ENCODE data around the gene KIAA0753.

KIAA0753 gene

GRCh38 chr17:6642592-6642991 is 2.1 kb upstream of the KIAA0753 start:
- no peak for DNase-seq

DNA sequence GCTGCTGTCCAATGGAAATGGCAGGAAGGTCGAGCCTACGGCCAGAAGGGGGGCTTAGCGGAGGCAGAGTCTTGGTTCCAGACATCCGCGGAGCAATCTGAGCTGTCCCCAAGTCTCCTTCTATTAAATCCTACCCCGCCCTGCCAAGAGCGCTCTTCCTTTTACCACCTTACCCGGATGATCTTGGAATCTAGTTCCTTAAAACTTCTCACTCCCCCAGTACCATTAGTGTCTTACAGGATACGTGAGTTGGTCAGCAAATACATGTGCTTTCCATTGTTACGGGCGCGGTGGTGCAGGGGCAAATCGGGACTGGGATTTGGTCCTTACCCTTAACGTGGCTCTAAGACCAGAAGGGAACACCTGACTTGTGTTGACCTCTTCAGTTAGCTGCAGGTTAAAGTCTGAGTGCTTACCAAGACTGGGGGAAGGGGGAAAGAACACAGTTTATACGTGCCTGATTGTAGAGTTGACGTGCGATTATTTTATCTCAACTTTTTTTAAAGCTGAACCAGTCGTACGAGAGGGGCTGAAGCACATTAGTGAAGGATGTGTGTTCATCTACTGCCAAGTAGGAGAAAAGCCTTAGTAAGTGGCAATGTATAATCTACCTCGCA is 844 bp upstream of the KIAA0753 start:
- peak in 1 of 56 donors; percentile 64 for DNase-seq

- peak in 9 of 56 donors; percentile 11 to 76 (median 62) for DNase-seq
Observed at GRCh38 chr17:6639586-6640535, 650 bp downstream of the KIAA0753 start.

GRCh38 chr17:6639014-6639585 is 1.4 kb downstream of the KIAA0753 start:
- peak in 3 of 56 donors; percentile 25 to 34 (median 27) for DNase-seq

DNA sequence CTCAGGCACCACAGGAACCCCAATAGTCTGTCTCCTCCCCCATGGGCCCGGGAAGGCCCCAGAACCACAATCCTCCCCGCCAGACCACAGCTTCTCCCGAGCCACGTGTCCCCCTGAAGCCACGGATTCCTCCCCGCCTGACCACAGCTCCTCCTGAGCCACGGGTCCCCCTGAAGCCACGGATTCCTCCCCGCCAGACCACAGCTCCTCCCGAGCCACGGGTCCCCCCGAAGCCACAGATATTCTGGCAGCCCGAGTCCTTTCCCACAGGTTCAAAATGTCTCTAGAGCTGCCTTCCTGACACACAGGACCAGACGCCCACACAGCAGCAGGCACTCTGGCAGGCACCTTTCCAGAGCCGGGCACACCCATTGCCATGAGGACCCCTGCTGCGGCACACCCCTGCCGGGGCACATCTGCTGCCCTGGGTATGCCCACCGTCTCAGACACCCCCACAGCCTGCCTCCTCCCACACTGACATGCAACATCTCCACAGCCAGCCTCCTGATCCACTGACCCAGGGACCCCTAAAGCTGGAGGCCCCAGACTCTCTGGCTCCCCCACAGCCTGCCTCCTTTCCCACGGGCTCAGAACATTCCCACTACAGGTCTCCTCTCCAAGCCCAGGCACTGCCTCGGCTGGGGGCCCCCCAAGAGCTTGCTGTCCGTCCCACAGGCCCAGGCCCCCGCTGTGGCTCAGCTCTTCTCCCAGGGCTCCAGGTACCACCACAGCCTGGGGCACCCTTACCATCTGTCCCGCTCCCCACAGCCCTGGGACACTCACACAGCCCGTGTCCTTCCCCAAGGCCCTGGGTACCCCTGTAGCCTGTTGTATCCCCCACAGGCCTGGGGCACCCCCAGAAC is 2.2 kb downstream of the KIAA0753 start:
- DNase-seq = no peak

DNA sequence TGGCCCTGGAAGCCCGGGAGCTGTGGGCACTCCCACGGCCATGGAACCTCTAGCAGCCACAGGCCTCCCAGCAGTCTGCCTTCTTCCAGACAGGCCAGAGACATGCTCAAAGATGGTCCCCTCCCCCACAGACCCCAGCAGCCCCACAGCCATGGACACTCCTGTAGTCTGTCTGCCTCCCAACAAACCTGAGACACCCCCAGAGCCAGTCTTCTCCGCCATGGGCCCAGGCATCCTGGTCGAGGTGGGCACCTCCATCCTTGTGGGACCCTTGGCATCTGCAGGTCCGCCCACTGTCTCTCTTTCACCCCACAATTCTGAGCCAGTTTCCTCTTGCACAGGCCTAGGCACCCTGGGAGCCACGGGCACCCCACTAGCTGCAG is 3.1 kb downstream of the KIAA0753 start:
- no peak for DNase-seq

- no peak for DNase-seq
Observed at GRCh38 chr17:6636616-6637457, 3.7 kb downstream of the KIAA0753 start.

DNA sequence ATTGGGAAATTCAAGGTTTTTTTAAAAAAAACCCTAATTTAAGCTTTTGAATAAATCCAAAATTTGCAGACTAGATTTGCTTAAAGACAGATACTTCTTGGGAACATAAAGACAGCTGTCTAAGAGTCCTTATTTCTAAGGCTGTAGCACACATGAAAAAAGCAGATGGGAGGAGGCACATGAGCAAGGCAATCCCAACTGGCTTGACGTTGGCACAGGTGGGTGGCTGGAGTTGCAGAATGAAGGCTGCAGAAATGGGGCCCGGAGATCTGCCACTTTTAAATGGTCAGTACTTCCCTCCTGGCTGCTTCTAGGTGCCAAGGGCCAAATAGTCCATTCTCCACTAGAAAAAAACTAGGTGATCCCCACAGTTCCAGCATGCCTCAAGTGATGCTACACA is 4.4 kb downstream of the KIAA0753 start:
- DNase-seq = no peak

DNA sequence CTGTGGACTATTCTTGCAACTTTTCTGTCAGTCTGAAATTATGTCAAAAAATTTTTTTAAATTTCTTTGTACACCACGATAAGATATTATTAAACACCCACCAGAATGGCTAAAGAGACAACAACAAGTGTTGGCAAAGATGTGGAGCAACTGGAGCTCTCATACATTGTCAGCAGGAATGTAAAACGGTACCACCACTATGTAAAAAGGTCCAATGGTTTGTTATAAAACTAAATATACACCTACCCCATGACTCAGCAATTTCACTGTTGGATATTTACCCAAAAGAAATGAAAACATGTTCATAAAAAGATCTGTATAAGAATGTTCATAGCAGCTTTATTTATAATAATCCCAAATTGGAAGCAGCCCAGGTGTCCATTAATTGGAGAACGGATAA is 7.2 kb downstream of the KIAA0753 start:
- DNase-seq = no peak

DNA sequence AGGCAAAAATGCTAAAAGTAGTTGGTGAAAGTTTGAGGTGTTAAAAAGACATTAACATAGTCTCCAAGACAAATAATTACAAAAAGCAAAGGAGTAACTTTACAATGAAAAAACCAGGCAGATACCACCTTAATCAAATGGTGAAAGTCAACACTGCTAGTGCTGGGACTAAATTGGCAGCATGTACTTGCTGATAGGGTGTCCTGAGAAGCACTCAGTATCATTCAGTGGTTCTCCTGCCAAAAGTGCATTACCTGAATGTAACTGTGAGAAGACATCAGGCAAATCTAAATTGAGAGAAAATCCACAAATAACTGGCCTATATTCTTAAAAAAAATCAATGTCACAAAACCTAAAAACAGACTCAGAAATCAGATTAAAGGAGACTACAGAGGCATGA is 8.0 kb downstream of the KIAA0753 start:
- no peak for DNase-seq

DNA sequence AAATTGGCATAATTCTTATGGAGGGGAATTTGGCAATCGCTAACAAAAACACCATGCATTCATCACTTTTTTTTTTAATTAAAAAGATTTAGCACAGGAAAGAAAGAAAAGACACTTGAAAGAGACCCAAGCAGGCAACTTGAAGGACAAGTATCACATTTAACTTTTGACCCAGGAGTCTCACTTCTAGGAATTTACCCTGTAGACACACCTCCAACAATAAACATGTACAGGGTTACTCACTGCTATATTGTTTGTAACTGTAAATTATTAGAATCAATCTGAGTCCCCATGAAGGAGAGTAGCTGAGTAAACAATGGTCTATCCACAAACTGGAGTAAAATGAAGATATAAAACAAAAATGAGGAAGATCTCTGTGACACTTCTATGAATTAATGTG is 10.1 kb downstream of the KIAA0753 start:
- DNase-seq = no peak

DNA sequence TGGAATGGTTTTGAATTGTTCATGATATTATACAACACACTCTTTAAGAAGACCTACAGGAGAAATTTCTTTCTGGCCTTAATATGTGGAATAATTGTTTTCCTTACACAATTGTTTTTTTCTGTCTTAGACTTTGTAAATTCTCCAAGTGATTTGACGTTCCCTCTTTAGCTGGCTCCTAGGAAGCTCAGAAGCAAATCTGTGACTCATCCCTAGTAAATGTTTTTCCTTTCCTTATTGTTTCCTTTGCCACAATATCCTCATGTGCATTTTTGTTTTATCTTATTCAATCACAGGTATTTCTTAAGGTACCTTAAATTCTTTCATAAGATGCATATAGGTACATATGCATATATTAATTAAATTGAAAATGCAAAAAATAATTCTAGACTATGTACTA is 13.5 kb downstream of the KIAA0753 start:
- DNase-seq = no peak

DNA sequence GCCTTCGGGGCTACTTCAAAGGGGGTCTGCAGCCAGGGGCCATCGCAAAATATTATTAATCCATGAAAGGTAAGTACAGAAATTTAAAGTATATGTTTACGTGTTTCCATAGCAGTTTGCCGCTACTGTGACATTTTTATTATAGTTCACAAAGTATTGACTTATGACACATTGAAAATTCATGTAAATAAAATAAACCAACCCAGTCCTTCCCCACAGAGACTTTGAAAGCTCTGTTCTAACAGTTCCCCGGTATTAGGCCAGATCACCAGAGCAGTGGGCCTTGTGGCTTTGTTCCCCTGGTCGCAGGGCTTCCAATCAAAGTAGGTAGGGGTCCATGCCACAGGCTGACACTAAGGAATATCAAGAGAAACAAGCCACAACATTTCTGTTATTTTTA is 13.9 kb downstream of the KIAA0753 start:
- DNase-seq = no peak

DNA sequence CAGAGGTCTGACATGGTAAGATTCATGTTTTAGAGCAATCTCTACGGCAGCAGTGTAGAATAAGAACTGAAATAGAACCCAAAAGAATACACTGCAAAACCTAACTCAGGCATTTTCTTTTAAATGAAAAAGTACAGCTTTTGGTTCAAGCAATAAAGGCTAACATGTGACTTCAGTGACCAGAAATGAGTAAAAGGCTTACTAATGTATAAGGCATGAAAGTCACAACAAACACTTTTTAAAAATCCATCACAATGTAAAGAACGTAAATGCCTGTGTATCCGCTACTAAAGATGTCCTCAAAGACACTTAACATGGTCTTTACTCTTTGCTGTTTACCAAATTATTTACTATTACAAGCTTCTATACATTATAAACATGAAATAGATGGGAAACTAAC is 16.6 kb downstream of the KIAA0753 start:
- no peak for DNase-seq

GRCh38 chr17:6611231-6611630 is 29.3 kb downstream of the KIAA0753 start:
- no peak for DNase-seq

DNA sequence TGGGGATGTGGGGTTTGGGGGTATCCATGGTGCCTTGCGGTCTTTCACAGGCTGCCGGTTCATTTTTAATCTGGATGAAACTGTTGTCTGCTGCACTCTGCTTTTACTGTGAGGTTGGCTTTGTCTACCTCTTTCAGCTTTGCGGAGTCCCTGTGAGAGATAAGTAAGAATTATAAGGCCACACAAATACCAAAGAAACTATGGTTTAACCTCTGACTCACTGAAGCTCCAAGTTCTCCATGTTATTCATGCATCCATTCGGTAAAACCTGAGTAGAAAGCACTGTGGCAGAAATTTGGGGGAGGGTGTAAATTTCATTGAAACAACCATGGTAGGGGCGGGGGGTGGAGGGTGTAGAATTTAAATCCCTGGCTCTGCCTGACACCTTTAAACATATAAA is 30.5 kb downstream of the KIAA0753 start:
- DNase-seq = no peak

- DNase-seq = peak in 1 of 56 donors; percentile 5
Observed at GRCh38 chr17:6608321-6608720, 32.2 kb downstream of the KIAA0753 start.

DNA sequence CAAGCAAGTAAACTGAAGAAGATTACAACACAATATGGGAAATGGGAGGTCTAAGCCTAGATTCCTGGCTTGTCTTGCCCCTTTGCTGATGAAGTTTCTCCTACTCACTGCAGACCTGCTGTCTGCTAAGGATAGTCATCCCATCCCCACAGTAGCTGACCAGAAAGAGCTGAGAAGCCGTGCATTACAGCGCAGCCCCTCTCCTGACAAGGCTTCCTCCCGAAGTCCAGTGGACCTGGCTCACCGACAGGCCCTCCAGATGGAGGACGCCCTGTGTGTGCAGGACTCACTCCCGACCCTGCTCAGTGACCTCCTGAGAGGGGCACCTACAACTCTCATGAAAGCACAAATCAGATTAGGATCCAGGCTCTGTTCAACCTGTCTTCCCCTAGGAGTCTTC is 35.4 kb downstream of the KIAA0753 start:
- DNase-seq = no peak

DNA sequence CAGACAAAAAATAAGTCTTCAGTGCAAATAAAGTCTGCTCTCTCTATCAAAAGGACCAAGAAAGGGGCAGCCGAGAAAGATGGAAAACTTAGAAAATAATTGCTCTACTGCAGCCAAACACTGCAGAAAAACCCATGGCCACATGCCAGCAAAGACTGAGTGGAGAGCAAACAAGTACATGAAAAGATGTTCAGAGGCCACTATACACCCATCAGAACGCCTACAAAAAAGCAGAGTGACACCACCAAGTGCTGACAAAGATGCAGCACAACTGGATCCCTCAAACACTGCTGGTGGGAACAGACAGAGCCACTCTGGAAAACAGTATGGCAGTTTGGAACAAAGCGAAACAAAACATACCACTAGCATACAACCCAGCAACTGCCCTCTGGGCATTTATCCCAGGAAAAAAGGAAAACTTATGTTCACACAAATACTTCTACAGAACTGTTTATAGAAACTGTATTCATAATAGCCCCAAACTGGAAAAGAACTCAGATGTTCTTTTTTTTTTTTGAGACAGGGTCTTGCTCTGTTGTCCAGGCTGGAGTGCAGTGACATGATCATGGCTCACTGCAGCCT is 36.7 kb downstream of the KIAA0753 start:
- peak in 4 of 56 donors; percentile 3 to 25 (median 10) for DNase-seq

DNA sequence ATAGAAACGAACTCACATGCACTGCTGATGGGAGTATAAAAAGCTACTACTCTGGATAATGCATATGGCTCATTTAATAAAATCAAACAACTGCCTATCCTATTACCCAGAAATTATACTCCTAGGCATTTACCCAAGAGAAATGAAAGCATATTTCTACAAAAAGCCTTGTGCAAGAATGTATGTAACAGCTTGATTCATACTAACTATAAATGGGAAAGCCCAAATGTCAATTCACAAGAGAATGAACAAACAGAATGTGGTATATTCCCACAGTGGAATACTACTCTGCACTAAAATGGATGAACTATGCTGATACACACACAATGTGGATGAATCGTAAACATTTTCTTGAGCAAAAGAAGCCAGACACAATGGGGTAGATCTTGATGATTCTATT is 38.4 kb downstream of the KIAA0753 start:
- DNase-seq = no peak

All from nucleus accumbens (tissue), 56 donors.